H1 (cell line): ENCODE measurements around the gene POLD1. TPM values are rescaled to one million over a fixed set of nuclear protein-coding genes. Genes with fewer than 3 reads are reported as not detected.

Experiments used
- CTCF ChIA-PET: fragments of 300-600 bp; sonication (Branson Sonifier 250); formaldehyde crosslinking; loops from one replicate; lab custom pipeline; 2021; ENCODE audit not compliant: partially characterized antibody; lab: Charles Lee
- POLR2A ChIA-PET: fragments of 300-600 bp; sonication (Branson Sonifier 250); formaldehyde crosslinking; loops from one replicate; lab custom pipeline; 2021; ENCODE audit warnings: inconsistent platforms; ENCODE audit not compliant: partially characterized antibody; lab: Charles Lee
- DNase-seq, 2 experiments: peaks; one replicate each; pipeline versions ENCODE4 v3.0.0 to v3.0.0-alpha.2; 2010 to 2022; ENCODE audit warnings: low spot score in 2 of 2, low read depth in 1 of 2, mixed read lengths in 1 of 2
- FAIRE-seq: peaks from 2 replicates; lab custom pipeline; 2011; peaks lifted over from hg19 to GRCh38; lab: Jason Lieb, UNC
- H2AFZ ChIP-seq: 2 replicates; pipeline ENCODE4 v1.8.1; 2012; ENCODE audit warnings: low read length, inconsistent platforms
- H2AK5ac ChIP-seq: 2 replicates; pipeline ENCODE4 v1.6.1; 2013; ENCODE audit warnings: low read depth, low read length
- H2BK120ac ChIP-seq: replicated peaks from 2 replicates; pipeline ENCODE3; 2013; ENCODE audit warnings: low read depth, low read length, inconsistent platforms
- H2BK12ac ChIP-seq: 2 replicates; pipeline ENCODE4 v1.6.1; 2013; ENCODE audit warnings: low read depth, low read length
- H2BK15ac ChIP-seq: 2 replicates; pipeline ENCODE4 v1.6.1; 2013; ENCODE audit warnings: low read length
- H2BK20ac ChIP-seq: 2 replicates; pipeline ENCODE4 v1.6.1; 2013; ENCODE audit warnings: low read length
- H2BK5ac ChIP-seq: 2 replicates; pipeline ENCODE4 v1.6.1; 2013; ENCODE audit warnings: low read depth, low read length
- H3K14ac ChIP-seq: 2 replicates; pipeline ENCODE4 v1.6.1; 2013; ENCODE audit warnings: inconsistent platforms; ENCODE audit not compliant: insufficient read length
- H3K18ac ChIP-seq: 2 replicates; pipeline ENCODE4 v1.6.1; 2013; ENCODE audit warnings: low read length; ENCODE audit errors: extremely low read depth
- H3K23ac ChIP-seq: 2 replicates; pipeline ENCODE4 v1.6.1; 2013; ENCODE audit warnings: inconsistent platforms; ENCODE audit not compliant: insufficient read length
- H3K23me2 ChIP-seq: 2 replicates; pipeline ENCODE4 v1.6.1; 2013; ENCODE audit warnings: low read depth, low read length
- H3K27ac ChIP-seq: 2 replicates; pipeline ENCODE4 v1.6.1; 2011; ENCODE audit warnings: low read depth, low read length, inconsistent platforms
- H3K27me3 ChIP-seq, 4 experiments: replicated peaks in 1 of 4; 1 replicate in 1 of 4; 2 replicates in 3 of 4; pipeline versions ENCODE4 v1.6.1 to v1.8.1; 2011 to 2013; ENCODE audit warnings: low read length in 3 of 4, mild to moderate bottlenecking in 3 of 4, inconsistent platforms in 2 of 4, mixed read lengths in 2 of 4, moderate library complexity in 1 of 4; ENCODE audit not compliant: control insufficient read depth in 3 of 4, insufficient read depth in 3 of 4; ENCODE audit errors: extremely low read depth in 1 of 4
- H3K36me3 ChIP-seq, 4 experiments: 2 replicates each; pipeline versions ENCODE4 v1.6.1 to v1.8.1; 2011 to 2013; ENCODE audit warnings: mild to moderate bottlenecking in 4 of 4, low read length in 3 of 4, moderate library complexity in 2 of 4, control low read depth in 1 of 4, inconsistent platforms in 1 of 4; ENCODE audit not compliant: insufficient read depth in 4 of 4, control insufficient read depth in 2 of 4
- H3K4ac ChIP-seq: replicated peaks from 2 replicates; pipeline ENCODE3; 2013; ENCODE audit warnings: low read length, low read depth, mixed read lengths, inconsistent platforms; ENCODE audit not compliant: insufficient read length
- H3K4me1 ChIP-seq, 4 experiments: replicated peaks in 1 of 4; 1 replicate in 1 of 4; 2 replicates in 3 of 4; pipeline versions ENCODE4 v1.6.1 to v1.8.1; 2011 to 2013; ENCODE audit warnings: low read length in 3 of 4, inconsistent platforms in 2 of 4, mixed read lengths in 1 of 4; ENCODE audit not compliant: insufficient read depth in 4 of 4, control insufficient read depth in 3 of 4
- H3K4me2 ChIP-seq, 2 experiments: 2 replicates each; pipeline versions ENCODE4 v1.6.1 to v1.8.1; 2011 to 2013; ENCODE audit warnings: low read depth in 2 of 2, low read length in 2 of 2, control low read depth in 1 of 2, inconsistent platforms in 1 of 2, mild to moderate bottlenecking in 1 of 2; ENCODE audit not compliant: insufficient read depth in 1 of 2
- H3K4me3 ChIP-seq, 4 experiments: fragments of 200-600, 300-600 bp in 1 of 4; sonication (generic), shearing (Covaris generic), sonication (Bioruptor Twin) in 1 of 4; 2 replicates each; pipeline versions ENCODE4 v1.5.1 to v1.8.1; 2011 to 2016; ENCODE audit warnings: low read length in 4 of 4, low read depth in 3 of 4, control low read depth in 2 of 4, inconsistent platforms in 2 of 4, mild to moderate bottlenecking in 2 of 4, mixed read lengths in 1 of 4, moderate library complexity in 1 of 4; ENCODE audit not compliant: insufficient read depth in 2 of 4; ENCODE audit errors: extremely low read depth in 1 of 4
- H3K56ac ChIP-seq: replicated peaks from 2 replicates; pipeline ENCODE3; 2013; ENCODE audit warnings: low read depth, mild to moderate bottlenecking, mixed read lengths, low read length, inconsistent platforms; ENCODE audit not compliant: insufficient read length
- H3K79me1 ChIP-seq: 2 replicates; pipeline ENCODE4 v1.6.1; 2013; ENCODE audit warnings: low read depth, low read length, control low read depth
- H3K79me2 ChIP-seq, 2 experiments: 2 replicates each; pipeline versions ENCODE4 v1.6.1 to v1.8.1; 2012 to 2013; ENCODE audit warnings: low read length in 2 of 2, mild to moderate bottlenecking in 2 of 2, inconsistent platforms in 1 of 2; ENCODE audit not compliant: insufficient read depth in 2 of 2, control insufficient read depth in 1 of 2
- H3K9ac ChIP-seq, 4 experiments: replicated peaks in 1 of 4; 1 replicate in 1 of 4; 2 replicates in 3 of 4; pipeline versions ENCODE4 v1.6.1 to v1.8.1; 2011 to 2013; ENCODE audit warnings: low read depth in 3 of 4, low read length in 3 of 4, control low read depth in 2 of 4, mild to moderate bottlenecking in 2 of 4, moderate library complexity in 2 of 4, inconsistent platforms in 1 of 4; ENCODE audit errors: extremely low read depth in 1 of 4
- H3K9me3 ChIP-seq, 2 experiments: 2 replicates each; pipeline versions ENCODE4 v1.6.1 to v1.8.1; 2012 to 2013; ENCODE audit warnings: mild to moderate bottlenecking in 2 of 2, moderate library complexity in 2 of 2, control low read depth in 1 of 2, inconsistent platforms in 1 of 2, low read depth in 1 of 2, low read length in 1 of 2, mixed read lengths in 1 of 2; ENCODE audit not compliant: insufficient read depth in 2 of 2
- H4K20me1 ChIP-seq, 2 experiments: replicated peaks in 1 of 2; 2 replicates each; pipeline versions ENCODE3 to v1.8.1; 2011 to 2013; ENCODE audit warnings: inconsistent platforms in 2 of 2, low read length in 2 of 2, mild to moderate bottlenecking in 1 of 2; ENCODE audit not compliant: insufficient read depth in 2 of 2, control insufficient read depth in 1 of 2
- H4K5ac ChIP-seq: 2 replicates; pipeline ENCODE4 v1.6.1; 2013; ENCODE audit warnings: low read length, low read depth, mixed read lengths, inconsistent platforms; ENCODE audit not compliant: insufficient read length
- H4K8ac ChIP-seq: 2 replicates; pipeline ENCODE4 v1.8.0; 2013; ENCODE audit warnings: mild to moderate bottlenecking, moderate library complexity, low read length, inconsistent platforms; ENCODE audit not compliant: insufficient read depth; ENCODE audit errors: extremely low read depth
- H4K91ac ChIP-seq: replicated peaks from 2 replicates; pipeline ENCODE3; 2013; ENCODE audit warnings: low read length, mixed read lengths, inconsistent platforms; ENCODE audit not compliant: insufficient read length
- E2F6 ChIP-seq: IDR thresholded peaks from 2 replicates; pipeline ENCODE4 v1.6.1; 2012; ENCODE audit warnings: inconsistent platforms
- HDAC6 ChIP-seq: IDR thresholded peaks from one replicate; pipeline ENCODE4 v1.7.1; 2012; ENCODE audit warnings: low read depth, mild to moderate bottlenecking, inconsistent platforms, low read length, moderate library complexity
- JUND ChIP-seq: IDR thresholded peaks from 2 replicates; pipeline ENCODE4 v1.6.1; 2011; ENCODE audit warnings: mild to moderate bottlenecking, improper control_type of control experiment, low read length
- MAFK ChIP-seq: IDR thresholded peaks from 2 replicates; pipeline ENCODE4 v1.6.1; 2012; ENCODE audit warnings: low read depth, mild to moderate bottlenecking, improper control_type of control experiment, low read length
- POLR2AphosphoS5 ChIP-seq: IDR thresholded peaks from 2 replicates; pipeline ENCODE4 v1.6.1; 2011; ENCODE audit warnings: low read depth, low read length
- RXRA ChIP-seq: IDR thresholded peaks from 2 replicates; pipeline ENCODE4 v1.6.1; 2011; ENCODE audit warnings: low read depth, mild to moderate bottlenecking, low read length, moderate library complexity; ENCODE audit not compliant: insufficient read depth
- SP1 ChIP-seq: IDR thresholded peaks from 2 replicates; pipeline ENCODE4 v1.6.1; 2011; ENCODE audit warnings: low read depth, low read length
- SRF ChIP-seq: IDR thresholded peaks from 2 replicates; pipeline ENCODE4 v1.6.1; 2011; ENCODE audit warnings: mild to moderate bottlenecking, low read depth, low read length, moderate library complexity
- ZNF274 ChIP-seq: IDR thresholded peaks from 2 replicates; pipeline ENCODE4 v1.7.0; 2012; ENCODE audit warnings: low read length, borderline replicate concordance; ENCODE audit errors: extremely low read depth
- WGBS, 2 experiments: shearing (Covaris generic) in 1 of 2; methylation state at CpG; one replicate each; pipeline versions ENCODE4 v1.1.6 to v1.1.7; 2013 to 2015; ENCODE audit warnings: low lambda C conversion rate in 2 of 2, mixed read lengths in 2 of 2, inconsistent platforms in 1 of 2, low coverage in 1 of 2, missing lambda C conversion rate in 1 of 2; ENCODE audit not compliant: insufficient replicate concordance in 2 of 2, insufficient coverage in 1 of 2, insufficient read length in 1 of 2; ENCODE audit errors: extremely low coverage in 1 of 2, missing lambda C conversion rate in 1 of 2; 5-methylcytosine and 5-hydroxymethylcytosine counted together
- polyA plus RNA-seq, 7 experiments: library from polyadenylated mRNA; depleted of rRNA in 3 of 7; stranded (reverse) in 5 of 7; unstranded in 2 of 7; fragments of >200 nt in 5 of 7; fragments of 200-250 nt in 2 of 7; gene quantifications; 1 replicate in 5 of 7; 2 replicates in 1 of 7; 4 replicates in 1 of 7; pipeline versions ENCODE4 v1.2.1 to v1.2.3, GENCODE V29; 2011 to 2013; ENCODE audit warnings: missing spikeins in 2 of 7, mixed read lengths in 2 of 7
- total RNA-seq: library from RNA; stranded (reverse); fragmentation: NEBNext Ultra II Directional; extraction: Animal tissue kit (Norgen Biotek cat#: 25700); gene quantifications from 2 replicates; pipeline ENCODE4 v1.2.1, GENCODE V29; 2021
- TF ChIP-seq, protein P1 (sequence below): IDR thresholded peaks from 2 replicates; pipeline ENCODE4 v1.6.1; 2012; ENCODE audit warnings: inconsistent platforms

POLD1 gene
- total and polyA plus RNA-seq, 2 of the 8 experiments (the other 6 are each of a cell fraction or from before 2014, with no cell fraction given), result 141 to 142 TPM

DNA sequence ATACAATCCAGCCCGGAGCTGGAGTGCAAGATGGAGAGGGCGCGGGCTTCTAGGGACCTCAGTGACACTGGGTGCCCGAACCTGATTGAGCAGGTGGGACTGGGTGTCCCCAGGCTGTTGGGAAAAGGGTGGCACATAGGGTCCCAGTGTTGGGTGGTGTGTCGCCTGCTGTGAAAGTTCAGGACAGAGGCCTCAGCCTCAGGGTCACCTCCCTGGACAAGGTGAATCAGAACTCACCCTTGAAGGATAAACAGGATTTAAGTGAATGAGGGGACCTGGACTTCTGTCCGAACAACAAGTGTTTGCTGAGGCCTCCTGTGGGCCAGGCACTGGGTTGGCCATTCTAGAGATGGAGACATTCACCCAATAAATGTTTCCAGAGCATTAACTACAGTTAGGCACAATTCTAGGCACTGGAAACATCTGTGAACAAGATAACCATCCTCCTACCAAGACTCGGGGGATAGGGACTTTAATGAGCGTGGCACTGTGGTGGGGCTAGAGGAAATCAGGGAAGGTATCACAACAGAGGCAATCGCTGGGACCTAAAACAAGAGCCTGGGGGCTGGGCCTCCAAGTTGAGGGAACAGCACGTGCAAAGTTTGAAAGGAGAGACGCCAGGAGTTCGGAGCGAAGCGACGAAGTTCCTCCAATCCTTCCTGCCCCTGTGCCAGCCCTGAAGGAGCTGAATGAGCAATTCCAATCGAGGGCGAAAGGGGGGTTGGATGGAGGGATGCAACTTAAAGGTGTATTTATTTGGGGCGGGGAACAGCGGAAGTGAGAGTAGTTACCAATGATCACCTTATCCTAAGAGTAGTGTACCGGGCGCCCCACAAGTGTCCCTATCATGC is 921 bp upstream of the POLD1 start:
- TF ChIP-seq SP1 (no peak), JUND (no peak), E2F6 (peak; percentile 42; the same call in 1 of the 2 replicates), RXRA (no peak), SRF (no peak), ZNF274 (no peak), POLR2AphosphoS5 (no peak), MAFK (no peak), HDAC6 (no peak)
- TF ChIP-seq, protein P1, sequence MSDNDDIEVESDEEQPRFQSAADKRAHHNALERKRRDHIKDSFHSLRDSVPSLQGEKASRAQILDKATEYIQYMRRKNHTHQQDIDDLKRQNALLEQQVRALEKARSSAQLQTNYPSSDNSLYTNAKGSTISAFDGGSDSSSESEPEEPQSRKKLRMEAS, result peak; percentile 68
- CTCF ChIA-PET, result interaction anchor here (1.1 to 1.3 kb wide), 4 partner anchors 13 to 154 kb away, joined by 3 to 5 read pairs (median 4); no protein-coding TSS in a partner anchor
- Histone ChIP-seq H3K23ac (no peak overlapping the region), H3K27me3 (no peaks in the 10 kb centered on the region), H2BK15ac (no peak overlapping the region), H3K18ac (peak overlapping the region; percentile 7; the same call in 1 of the 2 replicates), H4K91ac (no peak overlapping the region), H3K4me3 (peak overlapping the region; percentile 8 to 90 (median 32)), H3K4me2 (peak overlapping the region; percentile 93 to 94), H4K5ac (no peak overlapping the region), H3K27ac (peak overlapping the region; percentile 16; the same call in 1 of the 2 replicates), H3K56ac (no peak overlapping the region), H2BK12ac (no peak overlapping the region), H3K79me1 (peaks cover 12% of the 10 kb centered on the region), H3K23me2 (peaks cover 9% of the 10 kb centered on the region; the same call in 1 of the 2 replicates), H2BK120ac (no peak overlapping the region), H3K4me1 (peaks cover 0 to 3% (median under 1%) of the 10 kb centered on the region in 4 experiments; a peak in 4 of 7 replicates), H2AFZ (no peak overlapping the region), H3K9me3 (no peaks in the 10 kb centered on the region), H3K36me3 (peaks cover 15 to 43% (median 35%) of the 10 kb centered on the region in 4 experiments), H3K4ac (no peak overlapping the region), H3K9ac (peak overlapping the region in 3 of 4 experiments; percentile 35 to 58 (median 46); a peak in 4 of 7 replicates), H2BK20ac (no peak overlapping the region), H2AK5ac (no peak overlapping the region), H3K79me2 (peaks cover 12 to 34% of the 10 kb centered on the region in 2 experiments; a peak in 3 of 4 replicates), H4K8ac (no peak overlapping the region), H2BK5ac (no peak overlapping the region), H3K14ac (no peak overlapping the region), H4K20me1 (peaks cover 11 to 22% of the 10 kb centered on the region in 2 experiments)
- POLR2A ChIA-PET, result interaction anchor here (0.6 to 4.0 kb wide), 21 partner anchors 10 to 153 kb away, joined by 3 to 28 read pairs (median 4); partner anchors contain the start of gene NAPSA
- 57% methylated on average over 21 of the region's 21 CpGs; no CpG with 5 or more reads in 1 of the 2 experiments for WGBS, 2 experiments
- FAIRE-seq (no peak), DNase-seq (no peak)
